ENCODE data around the gene XPR1. TPM values are rescaled to one million over a fixed set of nuclear protein-coding genes. Genes with fewer than 3 reads are reported as not detected.

The XPR1 gene
- total and polyA plus RNA-seq, 7 donors, result 3.7 to 19.1 (median 11.2) TPM

DNA sequence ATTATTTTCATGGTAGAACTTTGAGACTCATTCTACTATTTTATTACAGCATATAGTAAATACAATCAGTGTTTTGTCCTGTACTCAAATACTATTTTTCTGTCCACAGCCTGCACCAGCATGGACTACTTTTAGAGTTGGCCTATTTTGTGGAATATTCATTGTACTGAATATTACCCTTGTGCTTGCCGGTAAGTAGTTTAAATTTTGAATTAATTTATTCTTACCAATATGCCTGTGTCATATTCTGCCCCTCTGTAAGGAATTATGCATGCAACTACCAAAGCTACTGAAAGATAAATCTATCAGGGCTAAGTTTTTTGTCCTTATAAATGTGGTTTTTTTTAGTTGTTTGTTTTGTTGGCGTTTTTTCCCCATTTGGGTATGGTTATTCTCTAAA lies 179.5 kb downstream of the XPR1 start:
- Histone ChIP-seq H3K27ac (no peak overlapping the region), H3K4me1 (no peaks in the 10 kb centered on the region), H3K4me3 (no peak overlapping the region), H3K36me3 (ENCODE audit: insufficient read depth in 1 of 2, low read depth in 1 of 2) (peaks cover under 1 to 48% of the 10 kb centered on the region in 2 donors), H3K9me3 (no peaks in the 10 kb centered on the region), H3K27me3 (ENCODE audit: insufficient read depth in 3 of 3, low read length in 2 of 3) (no peaks in the 10 kb centered on the region)
- intact Hi-C loops (cut with DNase I), result no loop called here
- WGBS, 3 donors, result 93 to 96% (median 95%) methylated on average over 2 of the region's 2 CpGs
- TF ChIP-seq, protein P1, sequence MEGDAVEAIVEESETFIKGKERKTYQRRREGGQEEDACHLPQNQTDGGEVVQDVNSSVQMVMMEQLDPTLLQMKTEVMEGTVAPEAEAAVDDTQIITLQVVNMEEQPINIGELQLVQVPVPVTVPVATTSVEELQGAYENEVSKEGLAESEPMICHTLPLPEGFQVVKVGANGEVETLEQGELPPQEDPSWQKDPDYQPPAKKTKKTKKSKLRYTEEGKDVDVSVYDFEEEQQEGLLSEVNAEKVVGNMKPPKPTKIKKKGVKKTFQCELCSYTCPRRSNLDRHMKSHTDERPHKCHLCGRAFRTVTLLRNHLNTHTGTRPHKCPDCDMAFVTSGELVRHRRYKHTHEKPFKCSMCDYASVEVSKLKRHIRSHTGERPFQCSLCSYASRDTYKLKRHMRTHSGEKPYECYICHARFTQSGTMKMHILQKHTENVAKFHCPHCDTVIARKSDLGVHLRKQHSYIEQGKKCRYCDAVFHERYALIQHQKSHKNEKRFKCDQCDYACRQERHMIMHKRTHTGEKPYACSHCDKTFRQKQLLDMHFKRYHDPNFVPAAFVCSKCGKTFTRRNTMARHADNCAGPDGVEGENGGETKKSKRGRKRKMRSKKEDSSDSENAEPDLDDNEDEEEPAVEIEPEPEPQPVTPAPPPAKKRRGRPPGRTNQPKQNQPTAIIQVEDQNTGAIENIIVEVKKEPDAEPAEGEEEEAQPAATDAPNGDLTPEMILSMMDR (IDR thresholded peaks at IDR 0.05), result no peak
- ATAC-seq, result no peak
- DNase-seq, result no peak

DNA sequence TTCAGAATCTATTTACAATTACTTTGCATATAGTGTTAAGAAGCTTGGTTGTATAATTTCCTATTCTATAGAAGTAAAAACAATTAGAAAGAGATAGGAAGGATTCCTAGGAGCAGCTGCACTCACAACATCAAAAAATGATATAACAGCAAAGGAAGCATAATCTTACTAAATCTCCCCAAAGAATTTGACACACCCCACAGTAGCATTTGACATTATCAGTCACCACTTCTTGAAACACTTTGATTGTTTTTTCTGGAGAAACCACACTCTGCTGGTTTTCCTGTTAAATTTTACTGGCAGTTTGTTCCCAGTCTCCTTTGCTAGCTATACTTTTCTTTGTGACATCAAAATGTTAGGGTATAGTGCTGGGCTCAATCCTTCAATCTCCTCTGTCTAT lies 180.1 kb downstream of the XPR1 start:
- ATAC-seq (no peak), DNase-seq (no peak)
- no peak overlapping the region for H3K4me3 ChIP-seq
- intact Hi-C loops (cut with DNase I), result no loop called here
- TF ChIP-seq, protein P1 (IDR thresholded peaks at IDR 0.05), result no peak
- H3K36me3 ChIP-seq (ENCODE audit: insufficient read depth in 1 of 2, low read depth in 1 of 2), result peaks cover 0 to 42% of the 10 kb centered on the region in 2 donors
- no peak overlapping the region for H3K27ac ChIP-seq
- no peaks in the 10 kb centered on the region for H3K4me1 ChIP-seq
- H3K27me3 ChIP-seq (ENCODE audit: insufficient read depth in 3 of 3, low read length in 2 of 3), result no peaks in the 10 kb centered on the region
- no peaks in the 10 kb centered on the region for H3K9me3 ChIP-seq

DNA sequence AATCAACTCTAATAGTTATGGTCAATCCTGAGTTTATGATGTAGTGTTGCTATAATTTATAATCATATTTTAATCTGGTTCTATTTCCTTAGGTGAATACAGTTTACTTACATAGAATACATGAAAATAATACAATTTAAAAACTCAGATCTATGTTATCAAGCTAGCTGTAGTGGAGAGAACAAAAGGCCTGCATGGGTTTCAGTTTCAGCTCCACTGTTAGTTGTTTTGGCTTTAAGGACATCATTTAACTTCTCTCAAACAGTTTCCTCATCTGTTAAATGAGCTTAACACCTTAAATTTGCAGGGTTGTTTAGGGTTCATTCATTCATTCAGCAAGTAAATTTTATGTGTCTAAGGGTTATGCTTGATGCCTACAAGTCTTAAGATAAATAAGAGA lies 182.4 kb downstream of the XPR1 start:
- DNase-seq, result no peak
- intact Hi-C loops (cut with DNase I), result no loop called here
- Histone ChIP-seq H3K4me3 (no peak overlapping the region), H3K36me3 (ENCODE audit: insufficient read depth in 1 of 2, low read depth in 1 of 2) (peaks cover 0 to 28% of the 10 kb centered on the region in 2 donors), H3K4me1 (no peaks in the 10 kb centered on the region), H3K27ac (no peak overlapping the region), H3K9me3 (no peaks in the 10 kb centered on the region), H3K27me3 (ENCODE audit: insufficient read depth in 3 of 3, low read length in 2 of 3) (no peaks in the 10 kb centered on the region)
- ATAC-seq, result no peak
- TF ChIP-seq, protein P1 (IDR thresholded peaks at IDR 0.05), result no peak

DNA sequence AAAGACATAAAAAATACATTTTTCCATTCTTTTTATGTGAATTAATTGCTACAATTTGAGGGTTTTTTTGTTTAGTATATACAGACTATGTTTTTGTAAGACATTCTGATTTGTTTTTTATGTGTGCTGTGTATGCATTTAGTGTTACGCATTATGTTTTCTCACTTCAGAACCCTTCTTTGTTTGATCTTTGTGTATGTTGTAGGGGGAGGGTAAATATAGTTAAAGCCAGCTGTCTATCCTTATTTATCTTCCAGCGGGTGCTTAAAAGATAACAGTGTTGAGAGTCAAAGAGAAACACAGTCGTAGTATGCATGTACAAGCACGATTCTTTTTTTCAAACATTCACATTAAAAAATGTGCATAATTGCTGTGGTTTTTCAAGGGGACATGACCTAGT lies 183.4 kb downstream of the XPR1 start:
- 77 to 92% (median 86%) methylated on average over 4 of the region's 4 CpGs for WGBS, 3 donors
- Histone ChIP-seq H3K36me3 (ENCODE audit: insufficient read depth in 1 of 2, low read depth in 1 of 2) (peaks cover 0 to 28% of the 10 kb centered on the region in 2 donors), H3K4me1 (no peaks in the 10 kb centered on the region)

DNA sequence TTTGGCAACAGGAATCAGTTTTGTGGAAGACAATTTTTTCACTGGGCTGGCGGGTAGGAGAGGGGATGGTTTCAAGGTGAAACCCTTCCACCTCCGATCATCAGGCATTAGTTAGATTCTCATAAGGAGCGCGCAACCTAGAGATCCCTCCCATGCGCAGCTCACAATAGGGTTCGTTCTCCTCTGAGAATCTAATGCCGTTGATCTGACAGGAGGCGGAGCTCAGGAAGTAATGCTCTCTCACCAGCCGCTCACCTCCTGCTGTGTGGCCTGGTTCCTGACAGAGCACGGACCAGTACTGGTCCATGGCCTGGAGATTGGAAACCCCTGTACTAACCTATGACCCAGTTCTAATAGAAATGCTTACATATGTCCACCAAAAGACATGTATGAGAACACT lies 184.3 kb downstream of the XPR1 start:
- no peak for ATAC-seq
- TF ChIP-seq, protein P1 (IDR thresholded peaks at IDR 0.05), result no peak
- Histone ChIP-seq H3K4me1 (no peaks in the 10 kb centered on the region), H3K27ac (no peak overlapping the region), H3K36me3 (ENCODE audit: insufficient read depth in 1 of 2, low read depth in 1 of 2) (peaks cover 0 to 23% of the 10 kb centered on the region in 2 donors), H3K9me3 (peaks cover under 1% of the 10 kb centered on the region), H3K4me3 (no peak overlapping the region), H3K27me3 (ENCODE audit: insufficient read depth in 3 of 3, low read length in 2 of 3) (no peaks in the 10 kb centered on the region)
- intact Hi-C loops (cut with DNase I), result no loop called here
- DNase-seq, result no peak
- 88 to 92% (median 90%) methylated on average over 10 of the region's 10 CpGs for WGBS, 3 donors

More for the DNA sequence above, 183.4 kb downstream of the XPR1 start:
- Histone ChIP-seq H3K27ac (no peak overlapping the region), H3K4me3 (no peak overlapping the region), H3K9me3 (no peaks in the 10 kb centered on the region), H3K27me3 (ENCODE audit: insufficient read depth in 3 of 3, low read length in 2 of 3) (no peaks in the 10 kb centered on the region)
- intact Hi-C loops (cut with DNase I), result no loop called here
- TF ChIP-seq, protein P1 (IDR thresholded peaks at IDR 0.05), result no peak
- DNase-seq, result no peak
- ATAC-seq, result no peak

Measured in psoas muscle (tissue), 8 donors.